NB4 (cell line): Measurements from ENCODE around the gene MRPL33.

Source experiments
- DNase-seq: peaks from one replicate; pipeline ENCODE4 v3.0.0; 2010; ENCODE audit warnings: low read depth
- H3K4me3 ChIP-seq: one replicate; pipeline ENCODE4 v1.5.1; 2011; ENCODE audit warnings: mild to moderate bottlenecking, low read depth, low read length, moderate library complexity
- CTCF ChIP-seq: IDR thresholded peaks from one replicate; pipeline ENCODE4 v1.5.1; 2012; ENCODE audit warnings: low read depth, low read length
- MYC ChIP-seq: IDR thresholded peaks from 2 replicates; pipeline ENCODE4 v1.6.1; 2011; ENCODE audit warnings: low read depth, low read length
- POLR2A ChIP-seq: IDR thresholded peaks from 2 replicates; pipeline ENCODE4 v1.6.1; 2011; ENCODE audit warnings: mild to moderate bottlenecking; ENCODE audit not compliant: insufficient read length; ENCODE audit errors: extremely low read depth
- TF ChIP-seq, protein P1 (sequence below): IDR thresholded peaks from 2 replicates; pipeline ENCODE4 v1.6.1; 2011; ENCODE audit warnings: low read depth, low read length

MRPL33 gene

DNA sequence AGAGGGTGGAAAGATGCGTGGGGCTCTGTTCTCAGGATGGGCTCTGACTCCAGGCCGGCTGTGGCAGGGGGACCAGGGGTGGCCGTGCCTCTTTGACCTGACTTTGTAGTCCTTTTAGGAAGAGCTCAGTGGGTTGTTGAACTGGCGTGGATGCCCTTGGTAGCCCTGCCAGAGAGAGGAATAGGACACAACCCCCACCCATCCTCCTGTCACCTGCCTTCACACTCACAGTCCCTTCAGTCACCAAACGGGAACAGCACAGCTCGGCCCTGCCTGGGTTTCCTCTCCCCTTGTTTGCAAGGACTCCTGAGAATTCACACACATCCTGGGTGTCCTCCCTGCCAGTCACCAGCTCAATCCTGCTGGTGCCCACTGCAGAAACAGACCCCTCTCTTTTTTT is 20.1 kb upstream of the MRPL33 start:
- no peak for TF ChIP-seq POLR2A
- TF ChIP-seq MYC: no peak
- TF ChIP-seq, protein P1, sequence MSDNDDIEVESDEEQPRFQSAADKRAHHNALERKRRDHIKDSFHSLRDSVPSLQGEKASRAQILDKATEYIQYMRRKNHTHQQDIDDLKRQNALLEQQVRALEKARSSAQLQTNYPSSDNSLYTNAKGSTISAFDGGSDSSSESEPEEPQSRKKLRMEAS: no peak
- no peak for TF ChIP-seq CTCF
- no peak overlapping the region for H3K4me3 ChIP-seq
- no peak for DNase-seq

DNA sequence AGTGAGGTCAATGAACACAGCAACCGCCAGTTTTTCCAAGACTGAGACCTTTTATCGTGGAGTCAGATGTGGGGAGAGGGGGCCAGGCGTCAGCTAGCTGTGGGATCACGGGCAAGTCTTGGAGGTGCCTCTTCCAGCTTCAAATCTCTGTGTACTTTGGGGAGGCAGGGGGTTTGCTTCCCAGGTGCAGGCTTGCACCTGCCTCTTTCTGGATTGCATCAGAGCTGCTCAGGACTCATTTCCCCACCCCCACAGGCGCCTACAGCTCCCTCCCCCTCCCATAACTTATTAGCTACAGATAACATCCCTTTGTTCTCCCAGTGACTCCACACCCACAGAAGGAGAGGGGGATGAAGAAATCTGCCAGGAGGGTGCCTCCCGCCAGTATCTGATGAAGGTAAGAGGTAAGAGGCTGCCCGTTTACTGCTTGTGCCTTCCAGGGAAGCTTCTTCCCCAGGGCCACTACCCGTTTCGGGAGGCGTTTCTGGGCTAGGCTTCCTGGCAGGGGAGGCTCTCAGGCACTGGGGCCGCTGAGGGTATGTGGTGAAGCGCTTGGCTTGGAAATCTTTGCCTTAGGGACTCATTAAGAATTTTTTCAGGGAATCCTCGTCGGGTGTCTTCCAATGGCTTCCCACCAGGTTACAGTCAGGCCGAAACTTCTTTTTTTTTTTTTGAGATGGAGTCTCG is 18.8 kb upstream of the MRPL33 start:
- no peak overlapping the region for H3K4me3 ChIP-seq

DNA sequence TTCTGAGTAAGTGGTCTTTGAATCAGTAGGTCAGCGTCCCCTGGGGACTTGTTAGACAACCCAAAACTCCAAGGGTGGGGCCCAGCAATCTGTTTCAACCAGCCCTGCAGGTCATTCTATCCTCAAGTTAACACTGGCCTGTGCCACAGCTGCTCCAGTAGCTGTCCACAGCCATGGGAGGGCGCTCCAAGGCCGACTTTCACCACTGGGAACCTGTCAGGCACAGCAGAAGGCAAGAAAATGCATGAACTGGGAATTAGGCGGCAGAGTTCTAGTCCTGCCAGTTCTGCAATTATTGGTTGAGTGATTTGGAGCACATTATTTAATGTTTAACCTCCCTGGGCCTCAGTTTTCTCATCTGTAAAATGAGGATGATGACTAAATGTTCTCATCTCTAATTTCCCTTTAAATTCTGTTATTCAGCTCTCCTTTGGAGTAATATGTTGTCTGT is 17.4 kb upstream of the MRPL33 start:
- TF ChIP-seq, protein P1: peak; percentile 25; the same call in 1 of the 2 replicates
- TF ChIP-seq CTCF (peak; percentile 99), MYC (no peak), POLR2A (no peak)
- peak; percentile 91 for DNase-seq
- H3K4me3 ChIP-seq: no peak overlapping the region

More for the DNA sequence above, 18.8 kb upstream of the MRPL33 start:
- DNase-seq: no peak
- TF ChIP-seq, protein P1: no peak
- no peak for TF ChIP-seq CTCF
- no peak for TF ChIP-seq POLR2A
- no peak for TF ChIP-seq MYC

GRCh38 chr2:27754831-27755230 is 16.7 kb upstream of the MRPL33 start:
- TF ChIP-seq CTCF (no peak), POLR2A (no peak), MYC (no peak)
- TF ChIP-seq, protein P1: no peak
- no peak overlapping the region for H3K4me3 ChIP-seq
- peak; percentile 40 for DNase-seq

DNA sequence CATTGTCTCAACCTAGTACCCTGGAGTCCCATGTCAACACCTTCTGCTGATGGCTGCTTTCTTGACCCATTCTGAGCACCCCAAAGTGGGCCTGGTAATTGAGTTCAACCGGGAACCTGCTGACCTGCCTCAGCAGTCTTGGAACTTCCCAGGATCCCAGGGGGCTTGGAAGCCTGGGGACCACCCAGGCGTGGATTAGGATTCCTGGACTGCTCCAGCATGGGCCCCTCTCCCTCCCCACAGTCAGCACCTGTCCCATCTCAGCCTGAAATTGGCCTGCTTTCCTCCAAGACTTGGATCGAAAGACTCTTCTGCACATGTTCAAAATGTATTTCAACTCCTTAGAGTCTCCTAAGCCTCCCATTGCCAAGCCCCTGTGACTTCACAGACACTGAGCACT is 15.4 kb upstream of the MRPL33 start:
- H3K4me3 ChIP-seq: no peak overlapping the region
- TF ChIP-seq MYC (no peak), CTCF (no peak), POLR2A (no peak)
- TF ChIP-seq, protein P1: no peak
- no peak for DNase-seq
